ENCODE measurements around the gene CLCNKA.
A peak's percentile ranks its signal among the peaks of the same experiment; 100 is the strongest.
"Not testable (repeated sequence)": the region's sequence is repeated elsewhere in the genome, so short reads cannot be mapped to it uniquely, and the experiment has no call there.

CLCNKA gene

DNA sequence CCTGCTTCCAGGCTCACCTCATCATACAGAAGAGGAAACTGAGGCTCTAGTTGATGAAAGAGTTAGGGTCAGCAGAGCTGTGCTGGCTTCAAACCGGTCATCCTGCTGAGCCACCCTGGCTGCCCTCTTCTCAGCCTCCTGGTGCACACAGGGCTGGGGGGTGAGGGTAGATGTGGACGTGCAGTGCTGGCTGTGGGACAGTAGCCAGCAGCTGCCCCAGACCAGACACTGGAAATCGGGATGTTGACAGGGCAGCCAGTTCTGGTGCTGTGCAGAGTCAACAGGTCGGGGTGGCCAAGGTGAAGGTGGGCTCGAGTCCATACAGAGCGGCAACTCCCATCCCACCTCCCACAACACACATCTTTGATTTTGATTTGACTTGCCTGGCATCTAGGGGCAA is 1.5 kb upstream of the CLCNKA start:
- no peak overlapping the region for H3K4me3 ChIP-seq (ENCODE audit: low read length)
- no peak overlapping the region for H3K9ac ChIP-seq (ENCODE audit: low read depth, low read length)
- no peaks in the 10 kb centered on the region for H3K9me3 ChIP-seq (ENCODE audit: insufficient read depth, low read depth, low read length)
- H3K27ac ChIP-seq (ENCODE audit: low read length): no peak overlapping the region
- H3K36me3 ChIP-seq (ENCODE audit: insufficient read depth, low read depth, low read length): no peaks in the 10 kb centered on the region
- H3K27me3 ChIP-seq (ENCODE audit: insufficient read depth, low read length): peaks cover 42% of the 10 kb centered on the region
- peaks cover 3% of the 10 kb centered on the region; the same call in 1 of the 2 replicates for H3K4me1 ChIP-seq (ENCODE audit: insufficient read depth, low read length)

DNA sequence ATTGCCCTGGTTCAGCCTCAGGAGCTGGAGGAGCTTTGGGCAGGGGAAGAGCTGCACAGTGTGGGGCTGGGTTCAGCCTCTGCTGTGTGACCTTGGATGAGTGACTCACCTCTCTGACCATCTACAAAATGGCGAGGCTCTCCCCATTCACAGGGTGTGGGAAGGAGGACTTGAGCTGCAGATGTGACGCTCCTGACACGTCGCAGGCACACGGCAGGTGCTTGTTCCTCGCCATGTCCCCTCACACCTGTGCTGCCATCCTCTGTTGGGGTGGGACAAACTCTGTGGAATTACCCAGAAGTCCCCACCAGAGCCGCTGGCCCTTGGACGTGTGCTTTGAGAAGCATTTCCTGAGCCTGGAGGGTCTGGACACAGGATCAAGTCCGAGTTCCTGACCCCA is 958 bp upstream of the CLCNKA start:
- not testable (repeated sequence) for H3K9me3 ChIP-seq (ENCODE audit: insufficient read depth, low read depth, low read length); H3K27ac ChIP-seq (ENCODE audit: low read length); H3K36me3 ChIP-seq (ENCODE audit: insufficient read depth, low read depth, low read length); H3K9ac ChIP-seq (ENCODE audit: low read depth, low read length); H3K4me3 ChIP-seq (ENCODE audit: low read length); H3K4me1 ChIP-seq (ENCODE audit: insufficient read depth, low read length)
- H3K27me3 ChIP-seq (ENCODE audit: insufficient read depth, low read length): peaks cover 44% of the 10 kb centered on the region

DNA sequence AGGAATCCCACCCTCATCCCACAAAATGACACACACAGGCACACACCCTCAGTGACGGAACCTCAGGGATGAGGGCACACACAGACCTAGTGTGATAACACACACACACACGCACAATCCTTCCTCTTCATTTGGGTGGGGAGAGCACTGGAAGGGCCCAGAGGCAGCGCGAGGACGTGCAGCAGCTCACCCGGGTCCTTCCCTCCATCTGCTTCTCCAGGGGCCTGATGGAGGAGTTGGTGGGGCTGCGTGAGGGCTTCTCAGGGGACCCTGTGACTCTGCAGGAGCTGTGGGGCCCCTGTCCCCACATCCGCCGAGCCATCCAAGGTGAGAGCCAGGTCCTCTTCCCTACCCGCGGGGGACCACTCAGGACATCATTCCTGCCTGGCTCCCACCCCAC is 557 bp downstream of the CLCNKA start:
- Histone ChIP-seq H3K36me3 (ENCODE audit: insufficient read depth, low read depth, low read length) (no peaks in the 10 kb centered on the region), H3K9me3 (ENCODE audit: insufficient read depth, low read depth, low read length) (no peaks in the 10 kb centered on the region), H3K4me3 (ENCODE audit: low read length) (no peak overlapping the region), H3K9ac (ENCODE audit: low read depth, low read length) (no peak overlapping the region), H3K4me1 (ENCODE audit: insufficient read depth, low read length) (peaks cover under 1% of the 10 kb centered on the region; the same call in 1 of the 2 replicates), H3K27me3 (ENCODE audit: insufficient read depth, low read length) (peaks cover 44% of the 10 kb centered on the region), H3K27ac (ENCODE audit: low read length) (no peak overlapping the region)

DNA sequence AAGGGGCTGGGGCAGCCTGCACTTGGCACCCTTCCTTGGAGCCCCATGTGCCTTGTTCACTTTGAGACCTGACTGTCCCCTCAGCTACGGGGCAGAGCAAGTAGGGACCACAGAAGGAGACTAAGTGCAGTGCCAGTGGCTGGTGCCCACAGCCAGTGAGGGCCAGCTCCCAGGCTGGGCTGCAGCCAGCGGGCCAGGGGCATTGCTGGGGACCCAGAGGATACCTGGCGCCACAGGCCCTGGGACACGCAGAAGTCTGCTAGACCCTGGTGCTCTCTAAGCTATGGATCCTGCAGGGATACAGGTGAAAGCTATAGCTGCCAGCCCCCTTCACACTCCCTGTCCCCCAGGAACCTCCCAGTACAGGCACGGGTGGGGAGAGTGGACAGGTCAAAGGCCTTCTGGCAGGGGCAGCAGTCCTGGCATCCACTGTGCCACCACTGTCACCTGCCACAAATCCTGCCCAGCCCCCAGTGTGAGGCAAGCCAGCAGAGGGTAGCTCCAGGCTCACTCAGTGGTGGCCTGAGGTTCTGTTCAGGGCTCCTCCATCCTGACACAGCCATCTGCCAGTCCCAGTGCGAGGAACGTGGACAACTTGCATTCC is 1.3 kb downstream of the CLCNKA start:
- Histone ChIP-seq H3K27ac (ENCODE audit: low read length) (no peak overlapping the region), H3K27me3 (ENCODE audit: insufficient read depth, low read length) (peaks cover 44% of the 10 kb centered on the region), H3K36me3 (ENCODE audit: insufficient read depth, low read depth, low read length) (no peaks in the 10 kb centered on the region), H3K4me3 (ENCODE audit: low read length) (no peak overlapping the region), H3K9me3 (ENCODE audit: insufficient read depth, low read depth, low read length) (no peaks in the 10 kb centered on the region), H3K4me1 (ENCODE audit: insufficient read depth, low read length) (no peaks in the 10 kb centered on the region; the same call in 1 of the 2 replicates), H3K9ac (ENCODE audit: low read depth, low read length) (no peak overlapping the region)

DNA sequence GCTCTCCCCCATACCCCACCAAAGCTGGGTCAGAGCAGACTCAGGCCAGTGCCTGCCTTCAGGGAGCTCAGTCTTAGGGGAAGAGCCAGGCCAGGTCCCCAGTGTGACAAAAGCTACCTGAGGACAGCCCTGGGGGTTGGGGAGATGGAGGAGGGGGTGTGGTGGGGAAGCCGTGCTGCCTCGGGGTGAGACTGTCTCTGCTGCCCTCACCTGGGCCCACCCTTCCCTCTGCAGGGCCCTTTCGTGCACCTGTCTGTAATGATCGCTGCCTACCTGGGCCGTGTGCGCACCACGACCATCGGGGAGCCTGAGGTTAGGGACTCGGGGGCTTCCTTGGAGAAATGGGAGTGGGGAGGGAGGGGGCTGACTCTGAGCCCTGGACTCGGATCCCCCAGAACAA is 4.5 kb downstream of the CLCNKA start:
- not testable (repeated sequence) for H3K27ac ChIP-seq (ENCODE audit: low read length); H3K4me1 ChIP-seq (ENCODE audit: insufficient read depth, low read length); H3K9ac ChIP-seq (ENCODE audit: low read depth, low read length); H3K36me3 ChIP-seq (ENCODE audit: insufficient read depth, low read depth, low read length); H3K9me3 ChIP-seq (ENCODE audit: insufficient read depth, low read depth, low read length)
- H3K27me3 ChIP-seq (ENCODE audit: insufficient read depth, low read length): peaks cover 41% of the 10 kb centered on the region
- peak overlapping the region; percentile 61; the same call in 1 of the 2 replicates for H3K4me3 ChIP-seq (ENCODE audit: low read length)

DNA sequence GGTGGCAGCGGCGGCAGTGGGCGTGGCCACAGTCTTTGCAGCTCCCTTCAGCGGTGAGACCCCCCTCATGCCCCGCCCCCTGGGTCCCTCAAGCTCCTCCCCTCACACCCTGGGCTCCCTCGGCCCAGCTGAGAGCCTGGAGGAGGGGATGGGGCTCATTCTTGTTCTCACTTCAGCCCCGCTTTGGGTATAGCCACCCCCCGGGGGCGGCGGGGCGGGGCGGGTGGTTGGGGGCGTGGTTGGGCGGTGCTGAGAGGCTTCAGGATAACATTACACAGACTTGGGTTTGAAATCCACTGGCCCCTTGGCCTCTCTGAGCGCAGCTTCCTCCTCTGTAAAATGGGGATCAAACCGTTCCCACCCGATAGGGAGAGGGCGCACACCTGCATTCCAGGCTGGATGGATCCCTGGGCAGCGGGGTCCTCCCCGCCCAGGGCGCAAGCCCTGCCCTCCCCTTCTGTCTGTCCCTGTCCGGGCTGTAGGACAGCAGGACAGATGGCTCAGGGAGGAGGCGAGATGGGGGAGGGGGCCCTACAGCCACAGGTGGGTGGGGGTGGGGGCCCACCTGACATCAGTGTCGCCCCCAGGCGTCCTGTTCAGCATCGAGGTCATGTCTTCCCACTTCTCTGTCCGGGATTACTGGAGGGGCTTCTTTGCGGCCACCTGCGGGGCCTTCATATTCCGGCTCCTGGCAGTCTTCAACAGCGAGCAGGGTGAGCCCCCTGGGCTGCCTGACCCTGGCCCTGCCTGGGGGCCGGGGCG is 5.1 kb downstream of the CLCNKA start:
- Histone ChIP-seq H3K27ac (ENCODE audit: low read length) (no peak overlapping the region), H3K27me3 (ENCODE audit: insufficient read depth, low read length) (peaks cover 35% of the 10 kb centered on the region), H3K4me3 (ENCODE audit: low read length) (peak overlapping the region; percentile 61; the same call in 1 of the 2 replicates), H3K9ac (ENCODE audit: low read depth, low read length) (no peak overlapping the region), H3K9me3 (ENCODE audit: insufficient read depth, low read depth, low read length) (no peaks in the 10 kb centered on the region), H3K36me3 (ENCODE audit: insufficient read depth, low read depth, low read length) (no peaks in the 10 kb centered on the region), H3K4me1 (ENCODE audit: insufficient read depth, low read length) (no peaks in the 10 kb centered on the region; the same call in 1 of the 2 replicates)

DNA sequence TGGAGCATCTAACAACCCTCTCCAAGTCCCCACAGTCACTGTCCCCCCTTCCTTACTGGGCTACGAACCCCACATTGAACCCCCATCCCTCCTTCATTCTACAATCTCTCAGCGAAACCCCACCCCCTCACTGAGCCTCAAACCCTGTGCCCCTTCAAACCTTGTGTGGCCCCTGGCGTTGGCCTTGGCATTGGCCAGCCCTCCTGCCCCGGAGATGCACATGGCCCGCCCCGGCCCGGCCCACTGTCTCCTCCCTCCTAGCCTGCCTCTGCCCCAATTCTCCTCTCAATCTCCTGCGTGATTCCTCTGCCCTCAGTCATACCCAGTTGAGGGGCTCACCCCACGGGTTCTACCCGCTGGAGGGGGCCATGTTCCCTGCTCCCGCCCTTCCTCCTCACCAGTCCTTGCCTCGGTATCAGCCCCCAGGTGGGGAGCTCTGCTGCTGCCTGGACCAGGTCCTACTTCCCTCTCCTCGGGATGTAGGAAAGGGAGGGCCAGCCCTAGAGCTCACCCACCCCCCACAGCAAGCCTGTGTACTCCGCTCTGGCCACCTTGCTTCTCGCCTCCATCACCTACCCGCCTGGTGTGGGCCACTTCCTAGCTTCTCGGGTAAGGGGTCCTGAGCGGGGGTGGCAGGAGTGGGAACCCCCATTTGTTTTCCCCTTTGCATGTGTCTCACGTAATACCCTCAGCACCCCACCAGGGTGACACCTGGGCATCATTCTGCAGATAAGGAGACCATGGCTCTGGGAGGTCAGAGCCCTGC is 6.6 kb downstream of the CLCNKA start:
- Histone ChIP-seq H3K4me1 (ENCODE audit: insufficient read depth, low read length) (no peaks in the 10 kb centered on the region; the same call in 1 of the 2 replicates), H3K27me3 (ENCODE audit: insufficient read depth, low read length) (peaks cover 21% of the 10 kb centered on the region), H3K9me3 (ENCODE audit: insufficient read depth, low read depth, low read length) (no peaks in the 10 kb centered on the region), H3K36me3 (ENCODE audit: insufficient read depth, low read depth, low read length) (no peaks in the 10 kb centered on the region), H3K27ac (ENCODE audit: low read length) (no peak overlapping the region), H3K4me3 (ENCODE audit: low read length) (no peak overlapping the region), H3K9ac (ENCODE audit: low read depth, low read length) (no peak overlapping the region)

DNA sequence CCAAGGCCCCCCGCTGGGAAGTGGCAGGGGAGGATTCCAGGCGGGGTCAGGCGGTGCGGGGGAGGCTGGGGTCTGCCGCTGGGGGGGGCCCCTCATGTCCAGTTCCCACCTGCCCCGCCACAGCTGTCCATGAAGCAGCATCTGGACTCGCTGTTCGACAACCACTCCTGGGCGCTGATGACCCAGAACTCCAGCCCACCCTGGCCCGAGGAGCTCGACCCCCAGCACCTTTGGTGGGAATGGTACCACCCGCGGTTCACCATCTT is 7.1 kb downstream of the CLCNKA start:
- not testable (repeated sequence) for H3K27ac ChIP-seq (ENCODE audit: low read length); H3K9me3 ChIP-seq (ENCODE audit: insufficient read depth, low read depth, low read length); H3K4me3 ChIP-seq (ENCODE audit: low read length); H3K9ac ChIP-seq (ENCODE audit: low read depth, low read length); H3K4me1 ChIP-seq (ENCODE audit: insufficient read depth, low read length); H3K36me3 ChIP-seq (ENCODE audit: insufficient read depth, low read depth, low read length)
- H3K27me3 ChIP-seq (ENCODE audit: insufficient read depth, low read length): peaks cover 15% of the 10 kb centered on the region; the same call in 1 of the 2 replicates

DNA sequence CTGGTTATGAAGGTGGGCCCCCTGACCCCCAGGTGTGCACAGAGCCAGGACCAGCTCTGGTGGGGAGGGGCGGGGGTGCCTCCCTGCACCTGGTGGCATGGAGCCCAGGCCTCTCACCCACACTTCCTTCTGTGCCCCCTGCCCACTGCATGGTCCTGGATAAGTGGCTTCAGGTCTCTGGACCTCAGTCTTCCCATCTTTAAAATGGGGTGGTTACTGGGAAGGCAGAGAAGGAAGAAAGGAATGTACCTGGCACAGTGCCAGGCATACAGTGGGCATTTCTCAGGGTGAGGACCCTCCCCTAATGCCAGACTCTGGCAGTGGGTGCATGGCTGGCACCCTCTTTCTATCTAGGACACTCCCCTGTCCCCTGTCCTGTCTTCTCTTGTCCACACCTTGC is 7.5 kb downstream of the CLCNKA start:
- Histone ChIP-seq H3K27me3 (ENCODE audit: insufficient read depth, low read length) (peaks cover 12% of the 10 kb centered on the region; the same call in 1 of the 2 replicates), H3K4me3 (ENCODE audit: low read length) (no peak overlapping the region)

DNA sequence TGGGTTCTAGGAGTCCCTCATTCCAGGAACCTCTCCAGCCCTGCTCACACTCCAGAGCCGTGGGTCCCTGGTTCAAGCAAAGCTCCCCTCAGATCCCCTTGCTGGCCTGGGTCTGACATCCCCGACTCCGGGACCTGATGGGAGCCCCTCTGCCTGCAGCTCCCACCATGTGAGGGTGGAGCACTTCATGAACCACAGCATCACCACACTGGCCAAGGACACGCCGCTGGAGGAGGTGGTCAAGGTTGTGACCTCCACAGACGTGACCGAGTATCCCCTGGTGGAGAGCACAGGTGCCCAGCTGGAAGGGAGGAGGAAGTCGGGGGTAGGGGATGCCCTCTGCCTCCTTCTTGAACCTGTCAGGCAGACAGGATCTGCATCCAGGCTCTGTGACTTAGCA is 9.7 kb downstream of the CLCNKA start:
- Histone ChIP-seq H3K4me3 (ENCODE audit: low read length) (no peak overlapping the region), H3K9ac (ENCODE audit: low read depth, low read length) (no peak overlapping the region), H3K4me1 (ENCODE audit: insufficient read depth, low read length) (no peaks in the 10 kb centered on the region; the same call in 1 of the 2 replicates), H3K9me3 (ENCODE audit: insufficient read depth, low read depth, low read length) (no peaks in the 10 kb centered on the region), H3K27me3 (ENCODE audit: insufficient read depth, low read length) (no peaks in the 10 kb centered on the region), H3K36me3 (ENCODE audit: insufficient read depth, low read depth, low read length) (no peaks in the 10 kb centered on the region), H3K27ac (ENCODE audit: low read length) (no peak overlapping the region)

More for the DNA sequence above, 7.5 kb downstream of the CLCNKA start:
- Histone ChIP-seq H3K36me3 (ENCODE audit: insufficient read depth, low read depth, low read length) (no peaks in the 10 kb centered on the region), H3K4me1 (ENCODE audit: insufficient read depth, low read length) (no peaks in the 10 kb centered on the region; the same call in 1 of the 2 replicates), H3K9me3 (ENCODE audit: insufficient read depth, low read depth, low read length) (no peaks in the 10 kb centered on the region), H3K27ac (ENCODE audit: low read length) (no peak overlapping the region), H3K9ac (ENCODE audit: low read depth, low read length) (no peak overlapping the region)

DNA sequence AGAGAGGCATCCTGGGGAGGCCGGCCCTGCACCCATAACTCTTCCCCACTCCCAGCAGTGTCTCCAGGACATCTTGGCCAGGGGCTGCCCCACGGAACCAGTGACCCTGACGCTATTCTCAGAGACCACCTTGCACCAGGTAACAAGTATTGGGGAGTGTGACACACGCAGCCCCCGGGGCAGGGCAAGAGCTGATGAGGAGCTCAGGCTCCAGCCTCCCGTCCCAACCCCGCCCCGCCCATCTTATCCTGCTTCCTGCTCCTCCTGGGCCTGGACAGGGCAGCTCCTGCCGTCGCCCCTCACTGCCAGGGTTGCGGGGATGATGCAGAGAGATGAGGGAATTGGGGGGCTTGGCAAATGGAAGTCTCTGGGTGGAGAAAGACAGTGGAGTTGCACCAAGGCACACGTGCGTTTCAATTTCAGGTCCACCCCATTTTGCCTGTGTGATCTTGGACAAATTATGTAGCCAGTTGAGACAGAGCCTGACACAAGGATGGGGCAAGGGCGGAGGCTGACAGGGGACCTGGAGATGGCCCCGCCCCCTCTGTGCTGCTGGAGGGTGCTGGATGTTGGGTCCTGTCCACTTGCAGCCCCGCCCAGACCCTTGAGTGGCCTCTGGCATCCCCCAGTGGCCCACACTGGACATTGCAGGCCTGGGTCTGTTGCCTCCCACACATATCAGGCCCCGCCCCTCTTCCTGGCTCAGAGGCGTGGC is 10.7 kb downstream of the CLCNKA start:
- Histone ChIP-seq H3K27ac (ENCODE audit: low read length) (no peak overlapping the region), H3K36me3 (ENCODE audit: insufficient read depth, low read depth, low read length) (no peaks in the 10 kb centered on the region), H3K9me3 (ENCODE audit: insufficient read depth, low read depth, low read length) (no peaks in the 10 kb centered on the region), H3K9ac (ENCODE audit: low read depth, low read length) (no peak overlapping the region), H3K4me1 (ENCODE audit: insufficient read depth, low read length) (no peaks in the 10 kb centered on the region), H3K4me3 (ENCODE audit: low read length) (no peak overlapping the region), H3K27me3 (ENCODE audit: insufficient read depth, low read length) (no peaks in the 10 kb centered on the region)

Data from iPS-20b (cell line).